Trophoblast cell (in vitro differentiated cells and primary cell): Measurements from ENCODE around the gene WBP1.

Source experiments
- DNase-seq, 2 donors: peaks; one replicate each; pipeline ENCODE4 v3.0.0-alpha.2; 2016
- H2AFZ ChIP-seq: 2 replicates; pipeline ENCODE4 v1.6.1; 2013; ENCODE audit warnings: low read length, moderate library complexity, mild to moderate bottlenecking; ENCODE audit not compliant: insufficient read depth, poor library complexity
- H2AK5ac ChIP-seq: 2 replicates; pipeline ENCODE4 v1.6.1; 2013; ENCODE audit warnings: mild to moderate bottlenecking, low read length
- H2BK120ac ChIP-seq: 2 replicates; pipeline ENCODE4 v1.6.1; 2013; ENCODE audit warnings: low read length, mild to moderate bottlenecking, moderate library complexity; ENCODE audit not compliant: insufficient read depth, poor library complexity
- H2BK12ac ChIP-seq: 2 replicates; pipeline ENCODE4 v1.6.1; 2013; ENCODE audit warnings: mild to moderate bottlenecking, low read length, moderate library complexity
- H2BK5ac ChIP-seq: 2 replicates; pipeline ENCODE4 v1.6.1; 2013; ENCODE audit warnings: low read length, low read depth, moderate library complexity, mild to moderate bottlenecking; ENCODE audit not compliant: poor library complexity
- H3K14ac ChIP-seq: 2 replicates; pipeline ENCODE4 v1.6.1; 2013; ENCODE audit warnings: mild to moderate bottlenecking, low read length
- H3K18ac ChIP-seq: 2 replicates; pipeline ENCODE4 v1.6.1; 2013; ENCODE audit warnings: mild to moderate bottlenecking, low read length
- H3K23ac ChIP-seq: 2 replicates; pipeline ENCODE4 v1.6.1; 2013; ENCODE audit warnings: low read length
- H3K27ac ChIP-seq: 2 replicates; pipeline ENCODE4 v1.5.1; 2013; ENCODE audit warnings: low read depth, mild to moderate bottlenecking, inconsistent platforms, low read length, moderate library complexity
- H3K27me3 ChIP-seq: 2 replicates; pipeline ENCODE4 v1.6.1; 2013; ENCODE audit warnings: inconsistent platforms, mild to moderate bottlenecking, low read length, moderate library complexity; ENCODE audit not compliant: insufficient read depth
- H3K36me3 ChIP-seq, 2 experiments: 1 replicate in 1 of 2; 2 replicates in 1 of 2; pipeline ENCODE4 v1.6.1; 2013; ENCODE audit warnings: low read length in 2 of 2, mild to moderate bottlenecking in 2 of 2, moderate library complexity in 1 of 2; ENCODE audit not compliant: insufficient read depth in 2 of 2, control insufficient read depth in 1 of 2
- H3K4ac ChIP-seq: 2 replicates; pipeline ENCODE4 v1.6.1; 2013; ENCODE audit warnings: low read depth, mild to moderate bottlenecking, low read length, moderate library complexity
- H3K4me1 ChIP-seq, 2 experiments: 1 replicate in 1 of 2; 2 replicates in 1 of 2; pipeline ENCODE4 v1.6.1; 2013; ENCODE audit warnings: low read length in 2 of 2, mild to moderate bottlenecking in 2 of 2, moderate library complexity in 1 of 2; ENCODE audit not compliant: insufficient read depth in 2 of 2, control insufficient read depth in 1 of 2
- H3K4me2 ChIP-seq: 2 replicates; pipeline ENCODE4 v1.6.1; 2013; ENCODE audit warnings: inconsistent platforms, mild to moderate bottlenecking, low read length, moderate library complexity
- H3K4me3 ChIP-seq: 2 replicates; pipeline ENCODE4 v1.5.1; 2013; ENCODE audit warnings: mild to moderate bottlenecking, low read depth, low read length, inconsistent platforms
- H3K79me1 ChIP-seq: one replicate; pipeline ENCODE4 v1.6.1; 2013; ENCODE audit warnings: low read length
- H3K79me2 ChIP-seq: 2 replicates; pipeline ENCODE4 v1.6.1; 2013; ENCODE audit warnings: low read length, mild to moderate bottlenecking; ENCODE audit not compliant: control insufficient read depth, insufficient read depth, poor library complexity
- H3K9ac ChIP-seq: 2 replicates; pipeline ENCODE4 v1.6.1; 2013; ENCODE audit warnings: mild to moderate bottlenecking, low read length
- H3K9me3 ChIP-seq: 2 replicates; pipeline ENCODE4 v1.6.1; 2013; ENCODE audit warnings: low read depth, mild to moderate bottlenecking, control low read depth, inconsistent platforms, low read length; ENCODE audit not compliant: insufficient read depth
- H4K12ac ChIP-seq: 2 replicates; pipeline ENCODE4 v1.6.1; 2013; ENCODE audit warnings: low read depth, mild to moderate bottlenecking, low read length, moderate library complexity
- H4K8ac ChIP-seq: 2 replicates; pipeline ENCODE4 v1.6.1; 2013; ENCODE audit warnings: low read depth, mild to moderate bottlenecking, low read length, moderate library complexity
- H4K91ac ChIP-seq: one replicate; pipeline ENCODE4 v1.6.1; 2013; ENCODE audit warnings: low read depth, mild to moderate bottlenecking, low read length, moderate library complexity
- WGBS: extraction: QIAGEN DNeasy Blood & Tissue Kit; methylation state at CpG from one replicate; pipeline ENCODE4 v1.1.7; 2013; ENCODE audit warnings: missing lambda C conversion rate; ENCODE audit not compliant: insufficient read length, insufficient coverage; ENCODE audit errors: extremely low coverage; 5-methylcytosine and 5-hydroxymethylcytosine counted together

WBP1 gene

GRCh38 chr2:74507926-74508520 is 49.8 kb downstream of the WBP1 start:
- H4K8ac ChIP-seq: peak overlapping the region; percentile 93
- peak overlapping the region; percentile 81 for H2AFZ ChIP-seq
- peak overlapping the region; percentile 25 for H2BK5ac ChIP-seq
- peak overlapping the region; percentile 56 for H3K18ac ChIP-seq
- peaks cover 34% of the 10 kb centered on the region for H3K27me3 ChIP-seq
- H4K91ac ChIP-seq: peak overlapping the region; percentile 90
- peak overlapping the region; percentile 73 for H4K12ac ChIP-seq
- H2AK5ac ChIP-seq: peak overlapping the region; percentile 7
- H3K27ac ChIP-seq: no peak overlapping the region
- H3K9me3 ChIP-seq: peaks cover 2% of the 10 kb centered on the region
- WGBS: no CpG with 5 or more reads among the region's 38 CpGs
- H3K4me3 ChIP-seq: peak overlapping the region; percentile 70
- H3K14ac ChIP-seq: peak overlapping the region; percentile 72
- no peak overlapping the region for H2BK12ac ChIP-seq
- H3K23ac ChIP-seq: no peak overlapping the region
- H3K4me2 ChIP-seq: peak overlapping the region; percentile 95
- peak overlapping the region; percentile 82 for H2BK120ac ChIP-seq
- H3K36me3 ChIP-seq: peaks cover 8 to 11% of the 10 kb centered on the region in 2 experiments
- H3K79me1 ChIP-seq: peaks cover 20% of the 10 kb centered on the region
- peak in 1 of 2 donors; percentile 49 for DNase-seq
- H3K9ac ChIP-seq: peak overlapping the region; percentile 75
- peaks cover 12% of the 10 kb centered on the region for H3K79me2 ChIP-seq
- peaks cover 15 to 19% of the 10 kb centered on the region in 2 experiments for H3K4me1 ChIP-seq
- peak overlapping the region; percentile 35 for H3K4ac ChIP-seq

DNA sequence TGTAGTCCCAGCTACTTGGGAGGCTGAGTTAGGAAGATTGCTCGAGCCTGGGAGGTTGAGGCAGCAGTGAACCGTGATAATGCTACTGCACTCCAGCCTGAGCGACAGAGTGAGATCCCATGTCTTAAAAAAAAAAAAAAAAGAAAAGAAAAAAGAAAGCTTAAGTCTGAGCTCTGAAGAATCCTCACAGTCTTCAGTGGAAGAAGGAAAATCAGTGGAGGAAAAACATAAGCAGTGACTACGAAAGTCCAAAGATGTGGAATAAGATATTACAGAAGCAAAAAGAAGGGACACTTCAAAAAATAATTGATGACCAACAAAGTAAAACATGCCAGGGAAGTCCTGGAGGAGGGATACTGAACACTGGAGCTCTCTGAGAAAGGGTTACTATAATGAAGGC is 52.0 kb downstream of the WBP1 start:
- Histone ChIP-seq H3K9me3 (peaks cover 6% of the 10 kb centered on the region), H3K79me1 (peaks cover 12% of the 10 kb centered on the region)

More for the DNA sequence above, 52.0 kb downstream of the WBP1 start:
- Histone ChIP-seq H2AK5ac (no peak overlapping the region), H3K79me2 (peaks cover 8% of the 10 kb centered on the region), H2BK120ac (no peak overlapping the region), H4K8ac (no peak overlapping the region), H3K27me3 (peaks cover 48% of the 10 kb centered on the region), H3K4me1 (peaks cover 9 to 11% of the 10 kb centered on the region in 2 experiments), H4K12ac (no peak overlapping the region), H3K4me3 (no peak overlapping the region), H3K36me3 (peaks cover 8 to 9% of the 10 kb centered on the region in 2 experiments), H3K23ac (no peak overlapping the region), H3K14ac (no peak overlapping the region), H2BK5ac (no peak overlapping the region), H3K18ac (no peak overlapping the region), H3K4ac (no peak overlapping the region), H3K9ac (no peak overlapping the region), H2BK12ac (no peak overlapping the region), H3K4me2 (no peak overlapping the region), H4K91ac (no peak overlapping the region), H3K27ac (no peak overlapping the region), H2AFZ (no peak overlapping the region)
- no peak for DNase-seq
- no CpG with 5 or more reads among the region's 4 CpGs for WGBS
